B cell (primary cell): Measurements from ENCODE around the gene TMEM147. TPM values are rescaled to one million over a fixed set of nuclear protein-coding genes. Genes with fewer than 3 reads are reported as not detected.

Source experiments
- ATAC-seq: fragments of 200-7000 bp; cut with Tn5 transposase; one replicate; pipeline ENCODE4 v1.10.0; 2021; ENCODE audit warnings: low read depth, mild to moderate bottlenecking, moderate number of reproducible peaks, moderate library complexity
- CTCF ChIA-PET: fragments of 350-600 bp; sonication (Branson Sonifier 250); formaldehyde crosslinking; loops from one replicate; lab custom pipeline; 2021; ENCODE audit warnings: antibody characterized with exemption, inconsistent platforms; lab: Charles Lee
- POLR2A ChIA-PET: fragments of 350-600 bp; sonication (Branson Sonifier 250); formaldehyde crosslinking; loops from one replicate; lab custom pipeline; 2021; ENCODE audit warnings: antibody characterized with exemption; lab: Charles Lee
- DNase-seq: peaks from one replicate; pipeline ENCODE4 v3.0.0; 2013
- H2AFZ ChIP-seq: 2 replicates; pipeline ENCODE4 v1.6.1; 2012; ENCODE audit warnings: mild to moderate bottlenecking, low read depth, low read length; ENCODE audit not compliant: insufficient read depth, poor library complexity, severe bottlenecking
- H3K27ac ChIP-seq, 2 donors: 1 replicate in 1 of 2; 2 replicates in 1 of 2; pipeline ENCODE4 v1.5.1; 2012 to 2013; ENCODE audit warnings: low read length in 2 of 2, mild to moderate bottlenecking in 2 of 2, moderate library complexity in 1 of 2
- H3K27me3 ChIP-seq, 4 experiments: fragments of 200-600 bp in 1 of 4; sonication (generic) in 1 of 4; replicated peaks in 1 of 4; 1 replicate in 2 of 4; 2 replicates in 2 of 4; pipeline versions ENCODE4 v1.6.1 to v1.7.0; 2013 to 2016; ENCODE audit warnings: low read length in 3 of 4, mild to moderate bottlenecking in 2 of 4, mixed read lengths in 1 of 4, moderate library complexity in 1 of 4; ENCODE audit not compliant: insufficient read depth in 4 of 4, control insufficient read depth in 3 of 4; ENCODE audit errors: control extremely low read depth in 1 of 4
- H3K36me3 ChIP-seq, 2 experiments: replicated peaks in 1 of 2; 1 replicate in 1 of 2; 2 replicates in 1 of 2; pipeline versions ENCODE4 v1.6.1 to v1.7.1; 2013; ENCODE audit warnings: low read length in 1 of 2; ENCODE audit not compliant: insufficient read depth in 2 of 2, control insufficient read depth in 1 of 2; ENCODE audit errors: control extremely low read depth in 1 of 2, extremely low read depth in 1 of 2
- H3K4me1 ChIP-seq, 2 donors: fragments of 200-600 bp in 1 of 2; sonication (generic) in 1 of 2; 1 replicate in 1 of 2; 2 replicates in 1 of 2; pipeline versions ENCODE4 v1.5.1 to v1.6.1; 2013 to 2017; ENCODE audit warnings: low read length in 2 of 2; ENCODE audit not compliant: control insufficient read depth in 2 of 2, insufficient read depth in 2 of 2
- H3K4me2 ChIP-seq: replicated peaks from 2 replicates; pipeline ENCODE3; 2012; ENCODE audit warnings: mild to moderate bottlenecking, low read depth, low read length; ENCODE audit not compliant: poor library complexity, severe bottlenecking
- H3K4me3 ChIP-seq, 5 experiments: fragments of 200-600 bp in 1 of 5; sonication (generic) in 1 of 5; 1 replicate in 3 of 5; 2 replicates in 2 of 5; pipeline versions ENCODE4 v1.5.1 to v1.7.0; 2011 to 2016; ENCODE audit warnings: low read length in 4 of 5, mild to moderate bottlenecking in 4 of 5, low read depth in 2 of 5, control low read depth in 1 of 5, moderate library complexity in 1 of 5; ENCODE audit not compliant: insufficient read depth in 1 of 5; ENCODE audit errors: control extremely low read depth in 1 of 5, extremely low read depth in 1 of 5
- H3K79me2 ChIP-seq: fragments of 200-600 bp; sonication (generic); one replicate; pipeline ENCODE4 v1.6.0; 2016; ENCODE audit warnings: low read length; ENCODE audit not compliant: control insufficient read depth, insufficient read depth
- H3K9ac ChIP-seq: fragments of 200-600 bp; sonication (generic); 2 replicates; pipeline ENCODE4 v1.6.1; 2017; ENCODE audit warnings: mild to moderate bottlenecking, low read length, moderate library complexity
- H3K9me3 ChIP-seq, 3 donors: one replicate each; pipeline versions ENCODE4 v1.6.1 to v1.7.1; 2013; ENCODE audit warnings: low read length in 2 of 3; ENCODE audit not compliant: control insufficient read depth in 2 of 3, insufficient read depth in 1 of 3; ENCODE audit errors: control extremely low read depth in 1 of 3
- H4K20me1 ChIP-seq: 2 replicates; pipeline ENCODE4 v1.6.0; 2012; ENCODE audit warnings: mild to moderate bottlenecking, low read length; ENCODE audit not compliant: insufficient read depth, control insufficient read depth, poor library complexity, severe bottlenecking
- H3K27ac Mint-ChIP-seq: one replicate; pipeline ENCODE4 v1.8.0; 2021; ENCODE audit warnings: mixed read lengths
- H3K27me3 Mint-ChIP-seq: one replicate; pipeline ENCODE4 v1.8.0; 2021; ENCODE audit warnings: mixed read lengths
- H3K4me1 Mint-ChIP-seq: one replicate; pipeline ENCODE4 v1.8.0; 2021; ENCODE audit warnings: mixed read lengths
- H3K4me3 Mint-ChIP-seq: one replicate; pipeline ENCODE4 v1.8.0; 2021; ENCODE audit warnings: mixed read lengths
- H3K9me3 Mint-ChIP-seq: one replicate; pipeline ENCODE4 v1.8.0; 2022; ENCODE audit warnings: mixed read lengths; ENCODE audit not compliant: insufficient read depth
- EZH2 ChIP-seq: IDR thresholded peaks from 2 replicates; pipeline ENCODE4 v1.6.1; 2012; ENCODE audit warnings: borderline replicate concordance, low read depth, mild to moderate bottlenecking, moderate library complexity, low read length; ENCODE audit not compliant: insufficient read depth, poor library complexity, severe bottlenecking
- WGBS: methylation state at CpG from one replicate; pipeline ENCODE4 v1.1.5; 2013; ENCODE audit warnings: missing lambda C conversion rate; ENCODE audit not compliant: insufficient coverage; 5-methylcytosine and 5-hydroxymethylcytosine counted together
- intact Hi-C: fragments of 100-400 bp; cut with micrococcal nuclease; formaldehyde crosslinking; loops from one replicate; pipeline ENCODE4 v1.10.0; 2022
- polyA plus RNA-seq: library from polyadenylated mRNA; depleted of rRNA; stranded (reverse); fragments of >200 nt; gene quantifications from 2 replicates; pipeline ENCODE4 v1.2.3, GENCODE V29; 2012
- total RNA-seq, 2 donors: library from RNA; stranded (reverse); fragments of 120-200 nt in 1 of 2; gene quantifications; 1 replicate in 1 of 2; 2 replicates in 1 of 2; pipeline versions ENCODE4 v1.2.3 to v1.2.4, GENCODE V29; 2013 to 2022
- TF ChIP-seq, protein P1 (sequence below): fragments of 200-600 bp; IDR thresholded peaks from one replicate; pipeline ENCODE4 v1.8.0; 2022; ENCODE audit warnings: antibody characterized with exemption, mild to moderate bottlenecking

TMEM147 gene
- total and polyA plus RNA-seq, 2 donors (not counting 1 experiment from before 2014, with no cell fraction given) = 39.8 to 68.9 TPM

DNA sequence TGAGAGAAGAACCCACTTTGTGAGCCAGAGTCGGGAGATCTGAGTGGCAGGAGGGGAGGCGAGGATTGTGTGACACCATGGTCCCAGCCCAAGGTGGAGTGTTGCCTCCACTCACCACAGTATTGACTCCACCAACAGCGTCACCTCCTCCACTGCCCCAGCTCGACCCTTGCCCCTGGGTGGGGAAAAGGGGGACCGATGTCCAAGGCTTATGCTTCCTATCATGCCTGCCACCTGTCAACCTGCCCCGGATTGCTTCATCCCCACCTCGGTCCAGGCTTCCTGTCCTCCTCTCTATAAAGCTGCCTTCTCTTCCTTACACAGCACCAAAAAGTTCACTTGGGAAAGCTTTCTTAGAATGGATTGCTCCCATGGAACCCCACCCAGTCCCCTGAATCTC is 39.4 kb upstream of the TMEM147 start:
- no peak overlapping the region for H3K4me3 Mint-ChIP-seq
- POLR2A ChIA-PET = no interaction called here
- intact Hi-C loops = no loop called here
- Histone ChIP-seq H3K36me3 (no peaks in the 10 kb centered on the region), H3K9me3 (peaks cover 0 to 6% (median 0%) of the 10 kb centered on the region in 3 donors), H3K4me1 (peaks cover 18 to 20% of the 10 kb centered on the region in 2 donors), H3K27me3 (peaks cover 0 to 56% (median 13%) of the 10 kb centered on the region in 4 experiments), H3K4me3 (no peak overlapping the region), H3K27ac (no peak overlapping the region), H4K20me1 (no peaks in the 10 kb centered on the region), H3K79me2 (no peaks in the 10 kb centered on the region), H3K9ac (no peak overlapping the region), H3K4me2 (no peak overlapping the region), H2AFZ (no peak overlapping the region)
- DNase-seq (no peak), ATAC-seq (no peak)
- H3K4me1 Mint-ChIP-seq = peaks cover 18% of the 10 kb centered on the region
- WGBS = 68% methylated on average over 2 of the region's 7 CpGs
- CTCF ChIA-PET = interaction anchor here (2.6 to 3.8 kb wide), 2 partner anchors 12 to 86 kb away, joined by 7 to 17 read pairs; no protein-coding TSS in a partner anchor
- no peak overlapping the region for H3K27ac Mint-ChIP-seq
- H3K9me3 Mint-ChIP-seq = no peaks in the 10 kb centered on the region
- TF ChIP-seq EZH2 = no peak
- TF ChIP-seq, protein P1, sequence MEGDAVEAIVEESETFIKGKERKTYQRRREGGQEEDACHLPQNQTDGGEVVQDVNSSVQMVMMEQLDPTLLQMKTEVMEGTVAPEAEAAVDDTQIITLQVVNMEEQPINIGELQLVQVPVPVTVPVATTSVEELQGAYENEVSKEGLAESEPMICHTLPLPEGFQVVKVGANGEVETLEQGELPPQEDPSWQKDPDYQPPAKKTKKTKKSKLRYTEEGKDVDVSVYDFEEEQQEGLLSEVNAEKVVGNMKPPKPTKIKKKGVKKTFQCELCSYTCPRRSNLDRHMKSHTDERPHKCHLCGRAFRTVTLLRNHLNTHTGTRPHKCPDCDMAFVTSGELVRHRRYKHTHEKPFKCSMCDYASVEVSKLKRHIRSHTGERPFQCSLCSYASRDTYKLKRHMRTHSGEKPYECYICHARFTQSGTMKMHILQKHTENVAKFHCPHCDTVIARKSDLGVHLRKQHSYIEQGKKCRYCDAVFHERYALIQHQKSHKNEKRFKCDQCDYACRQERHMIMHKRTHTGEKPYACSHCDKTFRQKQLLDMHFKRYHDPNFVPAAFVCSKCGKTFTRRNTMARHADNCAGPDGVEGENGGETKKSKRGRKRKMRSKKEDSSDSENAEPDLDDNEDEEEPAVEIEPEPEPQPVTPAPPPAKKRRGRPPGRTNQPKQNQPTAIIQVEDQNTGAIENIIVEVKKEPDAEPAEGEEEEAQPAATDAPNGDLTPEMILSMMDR = no peak
- peaks cover 53% of the 10 kb centered on the region for H3K27me3 Mint-ChIP-seq

DNA sequence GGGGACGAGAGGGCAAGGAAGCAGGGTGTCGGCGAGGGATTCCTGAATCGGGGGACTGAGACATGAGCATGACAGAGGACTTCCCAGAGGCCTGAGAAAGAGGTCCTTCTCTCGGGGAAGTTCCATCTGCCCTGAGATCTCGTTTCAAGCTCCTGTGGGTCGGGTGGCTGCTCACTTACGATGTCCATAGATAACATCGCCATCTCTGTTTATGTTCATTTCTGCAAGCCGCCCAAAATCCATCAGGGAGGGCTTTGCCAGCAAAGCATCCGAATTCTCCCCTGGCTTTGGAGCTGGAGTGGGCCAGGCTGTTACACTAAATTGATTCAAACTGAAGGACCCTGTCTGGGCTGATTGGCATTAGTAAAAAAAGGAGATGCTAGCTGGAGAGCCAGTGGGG is 37.9 kb upstream of the TMEM147 start:
- 95% methylated on average over 11 of the region's 11 CpGs for WGBS
- no peak overlapping the region for H3K9ac ChIP-seq
- no peak overlapping the region for H3K4me3 ChIP-seq
- H4K20me1 ChIP-seq = no peaks in the 10 kb centered on the region
- H3K4me3 Mint-ChIP-seq = no peak overlapping the region
- H3K4me1 ChIP-seq = peaks cover 19 to 21% of the 10 kb centered on the region in 2 donors
- no peaks in the 10 kb centered on the region for H3K36me3 ChIP-seq
- H3K4me1 Mint-ChIP-seq = peaks cover 19% of the 10 kb centered on the region
- DNase-seq (no peak), ATAC-seq (no peak)
- no peak overlapping the region for H2AFZ ChIP-seq
- no peak overlapping the region for H3K4me2 ChIP-seq
- CTCF ChIA-PET = interaction anchor here (0.6 to 3.9 kb wide), 6 partner anchors 10 to 272 kb away, joined by 3 to 24 read pairs (median 8); partner anchors contain the start of gene KRTDAP
- no peaks in the 10 kb centered on the region for H3K9me3 Mint-ChIP-seq
- H3K27ac Mint-ChIP-seq = no peak overlapping the region
- peaks cover 0 to 61% (median 13%) of the 10 kb centered on the region in 4 experiments for H3K27me3 ChIP-seq
- H3K27me3 Mint-ChIP-seq = peaks cover 53% of the 10 kb centered on the region
- TF ChIP-seq EZH2 = no peak
- no peak overlapping the region for H3K27ac ChIP-seq
- intact Hi-C loops = no loop called here
- no peaks in the 10 kb centered on the region for H3K79me2 ChIP-seq
- H3K9me3 ChIP-seq = peaks cover 0 to 11% (median 0%) of the 10 kb centered on the region in 3 donors
- POLR2A ChIA-PET = no interaction called here
